ENCODE results near the gene GPBAR1. TPM values are rescaled to one million over a fixed set of nuclear protein-coding genes. Genes with fewer than 3 reads are reported as not detected.

GPBAR1 gene
- total RNA-seq, 1 donor from 2014 or later, result 1.6 TPM

DNA sequence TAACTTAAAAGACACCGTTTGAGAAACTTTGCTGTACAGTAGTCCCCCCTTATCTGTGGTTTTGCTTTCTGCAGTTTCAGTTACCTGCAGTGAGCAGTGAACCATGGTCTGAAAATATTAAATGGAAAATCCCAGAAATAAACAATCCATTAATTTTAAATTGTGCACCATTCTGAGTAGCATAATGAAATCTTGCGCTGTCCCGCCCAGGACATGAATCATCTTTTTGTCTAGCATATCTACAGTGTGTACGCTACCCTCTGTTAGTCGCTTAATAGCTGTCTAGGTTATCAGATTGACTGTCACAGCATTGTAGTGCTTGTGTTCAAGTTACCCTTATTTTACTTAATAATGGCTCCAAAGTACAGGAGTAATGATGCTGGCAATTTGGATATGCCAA, 37.8 kb upstream of the GPBAR1 start:
- Mint-ChIP-seq H3K4me3 (ENCODE audit: unreplicated experiment) (no peak overlapping the region), H3K27me3 (ENCODE audit: unreplicated experiment) (no peaks in the 10 kb centered on the region), H3K27ac (ENCODE audit: unreplicated experiment) (no peak overlapping the region), H3K36me3 (ENCODE audit: unreplicated experiment) (no peaks in the 10 kb centered on the region), H3K9me3 (ENCODE audit: unreplicated experiment) (peaks cover 1% of the 10 kb centered on the region), H3K4me1 (ENCODE audit: low read depth, unreplicated experiment) (peaks cover 34% of the 10 kb centered on the region)
- TF ChIP-seq CTCF (IDR thresholded peaks at IDR 0.05; ENCODE audit: partially characterized antibody, unreplicated experiment), result no peak
- DNase-seq, result no peak

DNA sequence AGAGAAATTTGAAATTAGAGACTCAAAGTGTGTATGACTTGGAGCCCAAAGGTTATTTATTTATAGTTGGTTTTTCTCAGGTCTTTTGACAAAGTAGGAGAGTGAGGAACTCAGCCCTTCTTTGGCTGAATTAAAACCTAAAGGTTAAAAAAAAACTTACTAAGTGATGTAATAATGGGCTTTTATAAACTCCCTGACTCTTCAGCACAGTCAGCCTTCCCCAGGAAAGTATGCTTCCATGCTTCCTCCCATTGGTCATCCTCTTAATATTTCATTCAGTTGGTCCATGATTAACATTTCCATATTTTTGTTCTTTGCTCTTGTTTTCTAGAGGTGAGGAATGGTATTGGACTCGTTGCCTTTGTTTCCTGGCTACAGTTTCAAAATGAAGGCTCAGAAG, 36.6 kb upstream of the GPBAR1 start:
- DNase-seq, result no peak
- TF ChIP-seq CTCF (IDR thresholded peaks at IDR 0.05; ENCODE audit: partially characterized antibody, unreplicated experiment), result no peak
- Mint-ChIP-seq H3K36me3 (ENCODE audit: unreplicated experiment) (no peaks in the 10 kb centered on the region), H3K27ac (ENCODE audit: unreplicated experiment) (peak overlapping the region; percentile 12), H3K4me1 (ENCODE audit: low read depth, unreplicated experiment) (peaks cover 28% of the 10 kb centered on the region), H3K4me3 (ENCODE audit: unreplicated experiment) (no peak overlapping the region), H3K27me3 (ENCODE audit: unreplicated experiment) (no peaks in the 10 kb centered on the region), H3K9me3 (ENCODE audit: unreplicated experiment) (no peaks in the 10 kb centered on the region)

DNA sequence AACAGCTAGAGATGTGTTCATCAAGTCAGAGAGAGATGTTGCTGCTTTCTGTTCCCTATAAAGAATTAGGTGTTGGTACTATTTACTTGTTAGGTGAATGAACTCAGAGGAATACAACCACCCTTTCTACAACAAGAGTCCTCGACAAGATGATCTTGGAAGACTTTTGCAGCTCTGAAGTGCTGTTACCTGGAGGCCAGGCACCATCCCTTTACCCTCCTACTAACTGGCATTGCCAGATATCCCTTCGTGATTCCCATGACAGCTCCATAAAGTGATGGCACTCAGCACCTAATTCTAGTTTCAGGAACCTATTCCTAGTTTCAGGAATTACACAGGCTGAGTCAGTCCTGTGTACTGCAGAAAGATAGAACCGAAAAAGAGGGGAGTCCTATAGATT, 33.9 kb upstream of the GPBAR1 start:
- peaks cover 11% of the 10 kb centered on the region for H3K4me1 Mint-ChIP-seq (ENCODE audit: low read depth, unreplicated experiment)
- no peak overlapping the region for H3K27ac Mint-ChIP-seq (ENCODE audit: unreplicated experiment)
- H3K36me3 Mint-ChIP-seq (ENCODE audit: unreplicated experiment), result no peaks in the 10 kb centered on the region
- no peaks in the 10 kb centered on the region for H3K9me3 Mint-ChIP-seq (ENCODE audit: unreplicated experiment)
- no peaks in the 10 kb centered on the region for H3K27me3 Mint-ChIP-seq (ENCODE audit: unreplicated experiment)
- DNase-seq, result no peak
- no peak overlapping the region for H3K4me3 Mint-ChIP-seq (ENCODE audit: unreplicated experiment)
- TF ChIP-seq CTCF (IDR thresholded peaks at IDR 0.05; ENCODE audit: partially characterized antibody, unreplicated experiment), result no peak

- no peak for TF ChIP-seq CTCF (IDR thresholded peaks at IDR 0.05; ENCODE audit: partially characterized antibody, unreplicated experiment)
- H3K27me3 Mint-ChIP-seq (ENCODE audit: unreplicated experiment), result no peaks in the 10 kb centered on the region
- peaks cover 6% of the 10 kb centered on the region for H3K4me1 Mint-ChIP-seq (ENCODE audit: low read depth, unreplicated experiment)
- no peak overlapping the region for H3K27ac Mint-ChIP-seq (ENCODE audit: unreplicated experiment)
- no peak overlapping the region for H3K4me3 Mint-ChIP-seq (ENCODE audit: unreplicated experiment)
- peaks cover 2% of the 10 kb centered on the region for H3K9me3 Mint-ChIP-seq (ENCODE audit: unreplicated experiment)
- no peak for DNase-seq
- H3K36me3 Mint-ChIP-seq (ENCODE audit: unreplicated experiment), result no peaks in the 10 kb centered on the region
These were observed 32.3 kb upstream of the GPBAR1 start for GRCh38 chr2:218228366-218229090.

GRCh38 chr2:218229239-218229638, 31.6 kb upstream of the GPBAR1 start:
- TF ChIP-seq CTCF (IDR thresholded peaks at IDR 0.05; ENCODE audit: partially characterized antibody, unreplicated experiment), result no peak
- Mint-ChIP-seq H3K4me3 (ENCODE audit: unreplicated experiment) (no peak overlapping the region), H3K27ac (ENCODE audit: unreplicated experiment) (no peak overlapping the region), H3K27me3 (ENCODE audit: unreplicated experiment) (no peaks in the 10 kb centered on the region), H3K4me1 (ENCODE audit: low read depth, unreplicated experiment) (peaks cover 3% of the 10 kb centered on the region), H3K36me3 (ENCODE audit: unreplicated experiment) (no peaks in the 10 kb centered on the region), H3K9me3 (ENCODE audit: unreplicated experiment) (peaks cover 2% of the 10 kb centered on the region)
- DNase-seq, result no peak
